ENCODE measurements around the gene CALHM1.

The CALHM1 gene

GRCh38 chr10:103475437-103475836, 16.7 kb upstream of the CALHM1 start:
- H3K27me3 ChIP-seq (ENCODE audit: insufficient read depth, low read length) = peaks cover 11% of the 10 kb centered on the region
- no peak overlapping the region for H3K4me3 ChIP-seq (ENCODE audit: low read length)
- H3K9me3 ChIP-seq (ENCODE audit: low read length) = no peaks in the 10 kb centered on the region
- no peaks in the 10 kb centered on the region for H3K36me3 ChIP-seq (ENCODE audit: insufficient read depth, low read length)
- H3K4me1 ChIP-seq (ENCODE audit: insufficient read depth, low read length) = no peaks in the 10 kb centered on the region
- no peak overlapping the region for H2AFZ ChIP-seq (ENCODE audit: low read depth, low read length)

- Histone ChIP-seq H2AFZ (ENCODE audit: low read depth, low read length) (no peak overlapping the region), H3K27me3 (ENCODE audit: insufficient read depth, low read length) (peaks cover 11% of the 10 kb centered on the region), H3K4me1 (ENCODE audit: insufficient read depth, low read length) (no peaks in the 10 kb centered on the region), H3K9me3 (ENCODE audit: low read length) (no peaks in the 10 kb centered on the region), H3K36me3 (ENCODE audit: insufficient read depth, low read length) (no peaks in the 10 kb centered on the region), H3K4me3 (ENCODE audit: low read length) (no peak overlapping the region)
Observed at GRCh38 chr10:103474077-103474476, 15.4 kb upstream of the CALHM1 start.

GRCh38 chr10:103473261-103473671, 14.6 kb upstream of the CALHM1 start:
- Histone ChIP-seq H3K27me3 (ENCODE audit: insufficient read depth, low read length) (peaks cover 12% of the 10 kb centered on the region), H3K36me3 (ENCODE audit: insufficient read depth, low read length) (no peaks in the 10 kb centered on the region), H3K4me3 (ENCODE audit: low read length) (no peak overlapping the region), H3K9me3 (ENCODE audit: low read length) (no peaks in the 10 kb centered on the region), H3K4me1 (ENCODE audit: insufficient read depth, low read length) (no peaks in the 10 kb centered on the region), H2AFZ (ENCODE audit: low read depth, low read length) (no peak overlapping the region)

GRCh38 chr10:103472005-103472404, 13.3 kb upstream of the CALHM1 start:
- no peaks in the 10 kb centered on the region for H3K36me3 ChIP-seq (ENCODE audit: insufficient read depth, low read length)
- no peak overlapping the region for H3K4me3 ChIP-seq (ENCODE audit: low read length)
- no peaks in the 10 kb centered on the region for H3K4me1 ChIP-seq (ENCODE audit: insufficient read depth, low read length)
- H3K9me3 ChIP-seq (ENCODE audit: low read length) = no peaks in the 10 kb centered on the region
- peaks cover 12% of the 10 kb centered on the region for H3K27me3 ChIP-seq (ENCODE audit: insufficient read depth, low read length)
- H2AFZ ChIP-seq (ENCODE audit: low read depth, low read length) = no peak overlapping the region

- Histone ChIP-seq H3K36me3 (ENCODE audit: insufficient read depth, low read length) (no peaks in the 10 kb centered on the region), H2AFZ (ENCODE audit: low read depth, low read length) (no peak overlapping the region), H3K27me3 (ENCODE audit: insufficient read depth, low read length) (peaks cover 12% of the 10 kb centered on the region), H3K4me1 (ENCODE audit: insufficient read depth, low read length) (no peaks in the 10 kb centered on the region), H3K9me3 (ENCODE audit: low read length) (no peaks in the 10 kb centered on the region), H3K4me3 (ENCODE audit: low read length) (no peak overlapping the region)
Observed at GRCh38 chr10:103470761-103471653, 12.3 kb upstream of the CALHM1 start.

- Histone ChIP-seq H3K36me3 (ENCODE audit: insufficient read depth, low read length) (no peaks in the 10 kb centered on the region), H2AFZ (ENCODE audit: low read depth, low read length) (no peak overlapping the region), H3K4me1 (ENCODE audit: insufficient read depth, low read length) (no peaks in the 10 kb centered on the region), H3K4me3 (ENCODE audit: low read length) (no peak overlapping the region), H3K9me3 (ENCODE audit: low read length) (no peaks in the 10 kb centered on the region), H3K27me3 (ENCODE audit: insufficient read depth, low read length) (peaks cover 12% of the 10 kb centered on the region)
Observed at GRCh38 chr10:103469201-103469600, 10.5 kb upstream of the CALHM1 start.

GRCh38 chr10:103467406-103467805, 8.7 kb upstream of the CALHM1 start:
- no peaks in the 10 kb centered on the region for H3K4me1 ChIP-seq (ENCODE audit: insufficient read depth, low read length)
- no peak overlapping the region for H2AFZ ChIP-seq (ENCODE audit: low read depth, low read length)

GRCh38 chr10:103466734-103467133, 8.0 kb upstream of the CALHM1 start:
- no peak overlapping the region for H3K4me3 ChIP-seq (ENCODE audit: low read length)
- H3K27me3 ChIP-seq (ENCODE audit: insufficient read depth, low read length) = peaks cover 9% of the 10 kb centered on the region

More at GRCh38 chr10:103467406-103467805, 8.7 kb upstream of the CALHM1 start:
- Histone ChIP-seq H3K9me3 (ENCODE audit: low read length) (peaks cover 2% of the 10 kb centered on the region), H3K36me3 (ENCODE audit: insufficient read depth, low read length) (no peaks in the 10 kb centered on the region), H3K27me3 (ENCODE audit: insufficient read depth, low read length) (peaks cover 12% of the 10 kb centered on the region), H3K4me3 (ENCODE audit: low read length) (no peak overlapping the region)

GRCh38 chr10:103465411-103466179, 6.9 kb upstream of the CALHM1 start:
- Histone ChIP-seq H3K4me3 (ENCODE audit: low read length) (no peak overlapping the region), H3K9me3 (ENCODE audit: low read length) (peaks cover 2% of the 10 kb centered on the region), H3K4me1 (ENCODE audit: insufficient read depth, low read length) (no peaks in the 10 kb centered on the region), H3K36me3 (ENCODE audit: insufficient read depth, low read length) (no peaks in the 10 kb centered on the region), H3K27me3 (ENCODE audit: insufficient read depth, low read length) (peaks cover 5% of the 10 kb centered on the region), H2AFZ (ENCODE audit: low read depth, low read length) (no peak overlapping the region)

More at GRCh38 chr10:103466734-103467133, 8.0 kb upstream of the CALHM1 start:
- no peaks in the 10 kb centered on the region for H3K36me3 ChIP-seq (ENCODE audit: insufficient read depth, low read length)
- no peak overlapping the region for H2AFZ ChIP-seq (ENCODE audit: low read depth, low read length)
- no peaks in the 10 kb centered on the region for H3K4me1 ChIP-seq (ENCODE audit: insufficient read depth, low read length)
- H3K9me3 ChIP-seq (ENCODE audit: low read length) = peaks cover 2% of the 10 kb centered on the region

- H3K27me3 ChIP-seq (ENCODE audit: insufficient read depth, low read length) = no peaks in the 10 kb centered on the region
Observed at GRCh38 chr10:103463499-103463898, 4.8 kb upstream of the CALHM1 start.

GRCh38 chr10:103459615-103460014, 915 bp upstream of the CALHM1 start:
- no peaks in the 10 kb centered on the region for H3K36me3 ChIP-seq (ENCODE audit: insufficient read depth, low read length)
- no peak overlapping the region for H2AFZ ChIP-seq (ENCODE audit: low read depth, low read length)
- no peaks in the 10 kb centered on the region for H3K27me3 ChIP-seq (ENCODE audit: insufficient read depth, low read length)
- no peak overlapping the region for H3K4me3 ChIP-seq (ENCODE audit: low read length)
- peaks cover 2% of the 10 kb centered on the region for H3K9me3 ChIP-seq (ENCODE audit: low read length)
- H3K4me1 ChIP-seq (ENCODE audit: insufficient read depth, low read length) = peaks cover 2% of the 10 kb centered on the region

More at GRCh38 chr10:103463499-103463898, 4.8 kb upstream of the CALHM1 start:
- no peak overlapping the region for H3K4me3 ChIP-seq (ENCODE audit: low read length)
- no peak overlapping the region for H2AFZ ChIP-seq (ENCODE audit: low read depth, low read length)
- peaks cover 2% of the 10 kb centered on the region for H3K4me1 ChIP-seq (ENCODE audit: insufficient read depth, low read length)
- H3K36me3 ChIP-seq (ENCODE audit: insufficient read depth, low read length) = no peaks in the 10 kb centered on the region
- H3K9me3 ChIP-seq (ENCODE audit: low read length) = peaks cover 2% of the 10 kb centered on the region

GRCh38 chr10:103457896-103458583, 660 bp downstream of the CALHM1 start:
- Histone ChIP-seq H2AFZ (ENCODE audit: low read depth, low read length) (no peak overlapping the region), H3K4me3 (ENCODE audit: low read length) (no peak overlapping the region), H3K27me3 (ENCODE audit: insufficient read depth, low read length) (no peaks in the 10 kb centered on the region), H3K4me1 (ENCODE audit: insufficient read depth, low read length) (peaks cover 2% of the 10 kb centered on the region), H3K36me3 (ENCODE audit: insufficient read depth, low read length) (no peaks in the 10 kb centered on the region), H3K9me3 (ENCODE audit: low read length) (peaks cover 2% of the 10 kb centered on the region)

All from neuron (in vitro differentiated cells).